Measurements from ENCODE around the gene CDCA4.
A peak's percentile ranks its signal among the peaks of the same experiment; 100 is the strongest.
"Not testable (repeated sequence)": the region's sequence is repeated elsewhere in the genome, so short reads cannot be mapped to it uniquely, and the experiment has no call there.

CDCA4 gene

DNA sequence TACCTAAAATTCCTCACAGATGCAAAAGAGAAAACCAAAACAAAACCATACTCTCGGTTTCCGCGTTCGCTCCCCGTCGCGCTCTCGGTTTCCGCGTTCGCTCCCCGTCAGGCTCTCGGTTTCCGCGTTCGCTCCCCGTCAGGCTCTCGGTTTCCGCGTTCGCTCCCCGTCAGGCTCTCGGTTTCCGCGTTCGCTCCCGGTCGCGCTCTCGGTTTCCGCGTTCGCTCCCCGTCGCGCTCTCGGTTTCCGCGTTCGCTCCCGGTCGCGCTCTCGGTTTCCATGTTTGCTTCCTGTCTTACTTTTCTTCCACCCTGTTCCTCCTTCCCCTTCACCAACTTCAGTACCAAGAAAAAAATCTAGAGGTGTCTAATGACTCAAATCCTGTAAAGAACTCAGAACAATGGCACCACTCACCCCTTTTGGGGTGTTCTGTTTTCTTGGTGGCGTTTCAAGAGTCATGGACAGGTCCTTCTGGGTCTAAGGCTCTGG is 12.6 kb upstream of the CDCA4 start:
- DNase-seq (ENCODE audit: low spot score in 2 of 2); H3K4me1 Mint-ChIP-seq; H3K36me3 Mint-ChIP-seq; ATAC-seq (ENCODE audit: low read depth); H3K27me3 Mint-ChIP-seq; H3K9me3 Mint-ChIP-seq: not testable (repeated sequence)
- H3K4me3 Mint-ChIP-seq = peak overlapping the region; percentile 86
- peak overlapping the region; percentile 16 for H3K27ac Mint-ChIP-seq

DNA sequence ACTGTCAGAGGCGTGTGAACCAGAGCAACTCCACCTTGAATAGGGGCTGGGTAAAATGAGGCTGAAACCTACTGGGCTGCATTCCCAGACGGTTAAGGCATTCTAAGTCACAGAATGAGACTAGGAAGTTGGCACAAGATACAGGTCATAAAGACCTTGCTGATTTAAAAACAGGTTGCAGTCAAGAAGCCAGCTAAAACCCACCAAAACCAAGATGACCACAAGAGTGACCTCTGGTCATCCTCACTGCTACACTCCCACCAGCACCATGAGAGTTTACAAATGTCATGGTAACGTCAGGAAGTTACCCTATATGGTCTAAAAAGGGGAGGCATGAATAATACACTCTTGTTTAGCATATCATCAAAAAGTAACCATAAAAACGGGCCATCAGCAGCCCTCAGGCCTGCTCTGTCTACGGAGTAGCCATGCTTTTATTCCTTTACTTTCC is 11.6 kb upstream of the CDCA4 start:
- H3K27me3 Mint-ChIP-seq; H3K36me3 Mint-ChIP-seq; DNase-seq (ENCODE audit: low spot score in 2 of 2); H3K4me1 Mint-ChIP-seq; ATAC-seq (ENCODE audit: low read depth); H3K27ac Mint-ChIP-seq; H3K9me3 Mint-ChIP-seq: not testable (repeated sequence)
- peak overlapping the region; percentile 3 for H3K4me3 Mint-ChIP-seq

DNA sequence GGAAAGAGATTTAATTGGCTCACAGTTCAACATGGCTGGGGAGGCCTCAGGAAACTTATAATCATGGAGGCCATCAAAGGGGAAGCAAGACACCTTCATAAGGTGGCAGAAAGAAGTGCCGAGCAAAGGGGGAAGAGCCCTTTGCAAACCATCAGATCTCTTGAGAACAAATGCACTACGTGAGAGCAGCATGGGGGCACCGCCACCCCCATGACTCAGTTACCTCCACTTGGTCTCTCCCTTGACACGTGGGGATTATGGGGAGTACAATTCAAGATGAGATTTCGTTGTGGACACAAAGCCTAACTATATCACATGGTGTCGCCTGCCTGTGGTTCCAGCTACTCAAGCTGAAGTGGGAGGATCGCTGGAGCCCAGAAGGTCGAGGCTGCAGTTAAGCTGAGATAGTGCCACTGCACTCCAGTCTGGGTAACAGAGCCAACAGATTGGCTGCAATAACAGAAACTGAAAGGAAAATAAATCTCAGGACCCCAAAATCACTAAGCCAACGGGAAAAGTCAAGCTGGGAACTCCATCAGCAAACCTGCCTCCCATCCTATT is 10.0 kb upstream of the CDCA4 start:
- Mint-ChIP-seq H3K27me3 (peaks cover 2% of the 10 kb centered on the region), H3K4me3 (no peak overlapping the region), H3K4me1 (peaks cover 9% of the 10 kb centered on the region), H3K27ac (no peak overlapping the region), H3K9me3 (no peaks in the 10 kb centered on the region), H3K36me3 (peaks cover 4% of the 10 kb centered on the region)
- ATAC-seq (ENCODE audit: low read depth) = no peak
- no peak for DNase-seq (ENCODE audit: low spot score in 2 of 2)

DNA sequence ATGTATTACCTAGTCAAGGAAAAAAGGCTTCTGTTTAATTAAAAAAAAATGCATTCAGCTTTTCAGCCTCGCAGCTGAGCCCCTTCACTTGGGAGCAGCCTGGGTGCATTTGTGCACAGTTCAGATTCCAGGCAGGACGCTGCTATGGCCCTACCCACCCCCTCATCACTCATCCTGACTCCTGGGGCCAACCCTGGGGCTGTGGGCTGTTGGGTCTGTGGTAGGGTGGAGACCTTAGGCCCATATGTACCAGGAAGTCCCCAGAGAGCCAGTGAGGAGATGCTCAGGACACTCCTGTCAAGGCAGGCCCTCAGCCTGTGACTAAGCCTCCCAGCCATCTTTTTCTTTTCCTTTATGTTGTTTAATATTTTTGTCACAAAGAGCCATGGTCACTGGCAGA is 9.3 kb upstream of the CDCA4 start:
- DNase-seq (ENCODE audit: low spot score in 2 of 2) = no peak
- Mint-ChIP-seq H3K9me3 (no peaks in the 10 kb centered on the region), H3K27ac (no peak overlapping the region), H3K36me3 (peaks cover 4% of the 10 kb centered on the region), H3K4me3 (no peak overlapping the region), H3K4me1 (peaks cover 13% of the 10 kb centered on the region), H3K27me3 (peaks cover 2% of the 10 kb centered on the region)
- no peak for ATAC-seq (ENCODE audit: low read depth)

DNA sequence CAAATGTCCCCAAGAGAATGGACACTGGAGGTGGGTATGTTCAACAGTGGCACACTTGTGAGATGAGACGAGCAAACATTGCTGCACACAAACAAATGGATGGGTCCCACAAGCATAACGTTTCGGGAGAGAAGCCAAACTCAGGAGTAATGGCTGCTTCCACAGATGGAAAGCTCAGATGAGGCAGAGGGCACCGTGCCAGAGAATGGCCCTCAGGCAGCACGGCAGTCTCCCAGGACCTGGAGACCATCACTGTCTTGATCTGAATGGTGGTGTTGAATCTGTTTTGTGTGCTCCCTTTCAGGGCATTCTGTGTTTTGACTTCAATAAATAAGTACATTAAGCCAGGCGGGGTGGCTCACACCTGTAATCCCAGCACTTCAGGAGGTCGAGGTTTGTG is 8.5 kb upstream of the CDCA4 start:
- Mint-ChIP-seq H3K4me3 (no peak overlapping the region), H3K4me1 (peaks cover 16% of the 10 kb centered on the region), H3K9me3 (no peaks in the 10 kb centered on the region), H3K36me3 (peaks cover 4% of the 10 kb centered on the region), H3K27me3 (peaks cover 2% of the 10 kb centered on the region), H3K27ac (no peak overlapping the region)
- ATAC-seq (ENCODE audit: low read depth) = no peak
- no peak for DNase-seq (ENCODE audit: low spot score in 2 of 2)

DNA sequence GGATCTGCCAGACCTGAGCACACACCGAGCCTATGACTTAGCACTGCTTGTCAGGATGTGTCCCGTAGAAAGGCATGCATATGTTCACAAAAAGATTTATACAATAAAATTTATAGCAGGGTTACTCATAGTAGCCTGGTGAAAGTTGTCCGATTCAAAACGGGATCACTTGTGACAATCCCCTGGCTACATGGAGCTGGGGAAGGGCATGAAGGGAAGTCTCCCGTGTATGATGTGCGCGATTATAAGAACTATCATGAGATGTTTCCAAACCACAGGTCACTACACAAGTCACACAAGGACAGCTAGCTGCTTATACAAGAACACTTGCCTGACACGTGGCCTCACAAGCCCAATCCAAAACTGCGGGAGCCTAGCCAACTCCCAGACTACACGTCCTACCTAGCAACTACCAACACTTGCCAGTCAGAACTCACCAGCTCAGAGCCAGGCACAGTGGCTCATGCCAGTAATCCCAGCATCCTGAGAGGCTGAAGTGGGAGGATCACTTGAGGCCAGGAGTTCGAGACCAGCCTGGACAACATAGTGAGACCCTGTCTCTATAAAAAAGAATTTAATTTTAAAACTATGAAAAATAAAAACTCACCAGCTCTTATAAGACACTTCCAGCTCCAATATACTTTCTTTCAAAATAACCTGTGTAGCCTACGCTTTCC is 7.5 kb upstream of the CDCA4 start:
- peaks cover 13% of the 10 kb centered on the region for H3K4me1 Mint-ChIP-seq
- DNase-seq (ENCODE audit: low spot score in 2 of 2) = no peak

DNA sequence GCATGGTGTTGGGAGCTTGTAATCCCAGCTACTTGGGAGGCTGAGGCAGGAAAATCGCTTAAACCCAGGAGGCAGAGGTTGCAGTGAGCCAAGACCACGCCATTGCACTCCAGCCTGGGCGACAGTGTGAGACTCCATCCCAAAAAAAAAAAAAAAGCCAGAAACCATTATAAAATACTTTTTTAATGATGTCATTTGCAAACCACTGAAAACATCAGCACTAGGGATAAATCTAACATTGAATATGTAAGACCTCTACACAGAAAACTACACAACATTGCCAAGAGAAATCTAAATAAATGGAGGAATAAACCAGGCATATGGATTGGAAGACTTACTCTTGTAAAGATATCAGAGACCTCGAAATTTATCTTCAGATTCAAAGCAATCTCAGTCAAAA is 6.8 kb upstream of the CDCA4 start:
- H3K36me3 Mint-ChIP-seq; H3K9me3 Mint-ChIP-seq; DNase-seq (ENCODE audit: low spot score in 2 of 2); ATAC-seq (ENCODE audit: low read depth); H3K27me3 Mint-ChIP-seq; H3K27ac Mint-ChIP-seq; H3K4me3 Mint-ChIP-seq: not testable (repeated sequence)
- peaks cover 13% of the 10 kb centered on the region for H3K4me1 Mint-ChIP-seq

More for the DNA sequence above, 7.5 kb upstream of the CDCA4 start:
- H3K4me3 Mint-ChIP-seq = no peak overlapping the region
- H3K36me3 Mint-ChIP-seq = peaks cover 2% of the 10 kb centered on the region
- peaks cover 2% of the 10 kb centered on the region for H3K27me3 Mint-ChIP-seq
- H3K27ac Mint-ChIP-seq = no peak overlapping the region
- no peak for ATAC-seq (ENCODE audit: low read depth)
- H3K9me3 Mint-ChIP-seq = no peaks in the 10 kb centered on the region

DNA sequence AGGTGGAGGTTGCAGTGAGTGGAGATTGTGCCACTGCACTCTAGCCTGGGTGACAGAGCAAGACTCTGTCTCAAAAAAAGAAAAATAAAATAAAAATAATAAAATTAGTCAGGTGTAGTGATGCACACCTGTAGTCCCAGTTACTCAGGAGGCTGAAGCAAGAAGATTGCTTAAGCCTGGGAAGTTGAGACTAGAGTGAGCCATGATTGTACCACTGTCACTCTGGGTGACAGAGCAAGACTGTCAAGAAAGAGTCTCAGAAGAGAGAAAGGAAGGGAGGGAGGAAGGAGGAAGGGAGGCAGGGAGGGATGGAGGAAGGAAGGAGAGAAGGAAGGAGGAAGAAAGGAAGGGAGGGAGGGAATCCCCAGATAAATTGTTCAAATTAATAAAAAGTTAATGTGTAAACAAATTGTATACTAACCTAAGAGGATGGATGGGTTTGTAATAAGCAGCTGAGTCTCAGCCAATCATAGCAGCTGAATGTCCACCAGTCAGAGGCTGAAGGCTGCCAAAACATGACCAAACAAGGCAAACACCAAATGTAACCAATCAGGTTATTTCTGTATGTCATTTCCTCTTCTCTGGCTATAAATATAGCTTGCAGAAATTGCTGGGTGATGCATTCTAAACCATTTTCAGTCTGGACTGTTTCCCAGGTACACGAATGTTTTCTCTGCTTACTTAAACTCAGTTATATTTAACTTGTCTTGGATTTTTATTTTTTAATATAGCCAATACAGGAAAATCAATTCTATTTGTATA is 6.1 kb upstream of the CDCA4 start:
- Mint-ChIP-seq H3K4me1 (peaks cover 14% of the 10 kb centered on the region), H3K9me3 (no peaks in the 10 kb centered on the region), H3K27ac (no peak overlapping the region), H3K36me3 (peaks cover 2% of the 10 kb centered on the region), H3K27me3 (peaks cover 2% of the 10 kb centered on the region), H3K4me3 (no peak overlapping the region)
- DNase-seq (ENCODE audit: low spot score in 2 of 2) = no peak
- ATAC-seq (ENCODE audit: low read depth) = no peak

DNA sequence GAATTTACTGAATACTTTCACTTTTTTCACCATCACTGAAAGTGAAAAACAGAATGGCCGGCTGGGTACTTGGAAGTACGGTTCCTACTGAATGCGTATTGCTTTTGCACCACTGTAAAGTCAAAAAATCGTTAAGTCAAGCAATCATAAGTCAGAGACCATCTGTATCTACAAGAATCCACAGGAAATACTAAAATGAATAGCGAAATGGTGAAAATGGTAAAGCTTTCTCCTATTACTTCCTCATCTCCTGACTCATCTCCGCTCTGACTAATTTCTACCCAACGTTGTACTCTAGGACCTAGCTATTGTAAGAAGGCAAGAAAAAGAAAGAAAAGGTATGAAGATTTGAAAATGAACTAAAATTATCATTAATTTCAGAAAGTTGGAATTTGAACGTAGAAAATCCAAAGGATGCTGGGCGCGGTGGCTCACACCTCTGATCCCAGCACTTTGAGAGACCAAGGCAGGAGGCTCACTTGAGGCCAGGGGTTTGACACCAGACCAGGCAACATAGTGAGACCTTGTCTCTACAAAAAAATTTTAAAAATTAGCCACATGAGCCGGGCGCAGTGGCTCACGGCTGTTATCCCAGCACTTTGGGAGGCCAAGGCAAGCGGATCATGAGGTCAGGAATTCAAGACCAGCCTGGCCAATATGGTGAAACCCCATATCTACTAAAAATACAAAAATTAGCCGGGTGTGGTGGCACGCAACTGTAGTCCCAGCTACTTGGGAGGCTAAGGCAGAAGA is 5.3 kb upstream of the CDCA4 start:
- Mint-ChIP-seq H3K27me3 (peaks cover 2% of the 10 kb centered on the region), H3K27ac (peak overlapping the region; percentile 55), H3K36me3 (peaks cover 2% of the 10 kb centered on the region), H3K4me3 (no peak overlapping the region), H3K9me3 (no peaks in the 10 kb centered on the region), H3K4me1 (peaks cover 19% of the 10 kb centered on the region)
- ATAC-seq (ENCODE audit: low read depth) = no peak
- DNase-seq (ENCODE audit: low spot score in 2 of 2) = no peak

DNA sequence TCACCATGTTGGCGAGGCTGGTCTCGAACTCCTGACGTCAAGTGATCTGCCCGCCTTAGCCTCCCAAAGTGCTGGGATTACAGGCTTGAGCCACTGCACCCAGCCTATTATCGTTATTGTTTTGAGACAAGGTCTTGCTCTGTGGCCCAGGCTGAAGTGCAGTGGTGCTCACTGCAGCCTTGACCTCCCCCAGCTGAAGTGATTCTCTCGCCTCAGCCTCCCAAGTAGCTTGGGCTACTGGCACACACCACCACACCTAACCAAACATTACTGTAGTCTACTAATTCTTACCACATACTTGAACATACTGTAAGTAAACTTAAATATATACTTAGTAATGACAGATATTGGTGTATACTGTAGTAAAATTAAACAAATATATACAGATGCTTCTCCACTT is 4.5 kb upstream of the CDCA4 start:
- peaks cover 2% of the 10 kb centered on the region for H3K27me3 Mint-ChIP-seq
- peaks cover 2% of the 10 kb centered on the region for H3K36me3 Mint-ChIP-seq
- no peak overlapping the region for H3K27ac Mint-ChIP-seq
- no peak for DNase-seq (ENCODE audit: low spot score in 2 of 2)
- ATAC-seq (ENCODE audit: low read depth) = no peak
- no peaks in the 10 kb centered on the region for H3K9me3 Mint-ChIP-seq
- peaks cover 19% of the 10 kb centered on the region for H3K4me1 Mint-ChIP-seq
- no peak overlapping the region for H3K4me3 Mint-ChIP-seq

DNA sequence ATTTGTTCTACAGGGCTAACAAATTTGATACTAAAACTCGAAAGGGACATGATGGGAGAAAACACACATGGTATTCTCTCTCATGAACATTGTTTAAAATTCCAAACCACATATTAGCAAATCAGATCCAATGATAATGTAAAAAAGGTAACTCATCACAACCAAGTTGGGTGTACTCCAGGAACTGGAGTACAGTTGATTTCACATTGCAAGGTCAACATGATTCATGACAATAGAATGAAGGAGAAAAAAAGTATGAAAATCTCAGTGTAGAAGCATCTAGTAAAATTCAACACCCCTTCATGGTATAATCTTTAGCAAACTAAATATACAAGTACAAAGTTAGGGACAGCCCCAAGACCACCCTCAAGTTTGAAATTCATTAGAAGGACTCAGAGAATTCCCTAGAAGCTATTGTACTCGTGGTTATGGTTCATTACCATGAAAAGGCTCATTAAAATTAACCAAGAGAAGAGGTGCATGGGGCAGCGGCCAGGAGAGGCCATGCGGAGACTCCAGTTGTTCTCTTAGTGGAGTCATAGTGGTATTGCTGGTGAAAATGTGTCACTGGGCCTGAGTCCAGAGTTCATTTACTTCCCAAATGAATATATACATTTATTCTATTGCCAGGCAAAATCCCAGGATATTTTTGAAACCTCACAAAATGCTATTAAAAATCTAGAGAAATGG is 3.1 kb upstream of the CDCA4 start:
- DNase-seq (ENCODE audit: low spot score in 2 of 2) (no peak), ATAC-seq (ENCODE audit: low read depth) (no peak)
- no peak overlapping the region for H3K4me3 Mint-ChIP-seq
- no peaks in the 10 kb centered on the region for H3K9me3 Mint-ChIP-seq
- H3K4me1 Mint-ChIP-seq = peaks cover 21% of the 10 kb centered on the region
- peaks cover 2% of the 10 kb centered on the region for H3K36me3 Mint-ChIP-seq
- no peak overlapping the region for H3K27ac Mint-ChIP-seq
- H3K27me3 Mint-ChIP-seq = peaks cover 2% of the 10 kb centered on the region

DNA sequence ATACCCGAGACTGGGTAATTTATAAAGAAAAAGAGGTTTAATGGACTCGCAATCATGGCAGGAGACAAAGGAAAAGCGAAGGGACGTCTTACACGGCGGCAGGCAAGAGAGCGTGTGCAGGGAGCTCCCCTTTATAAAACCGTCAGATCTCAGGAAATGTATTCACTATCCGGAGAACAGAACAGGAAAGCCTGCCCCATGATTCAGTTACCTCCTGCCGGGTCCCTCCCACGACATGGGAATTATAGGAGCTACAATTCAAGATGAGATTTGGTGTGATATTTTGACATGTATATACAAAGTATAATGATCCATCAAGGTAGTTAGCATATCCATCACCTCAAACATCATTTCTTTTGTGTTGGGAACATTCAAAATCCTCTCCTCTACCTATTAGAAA is 2.3 kb upstream of the CDCA4 start:
- no peaks in the 10 kb centered on the region for H3K9me3 Mint-ChIP-seq
- DNase-seq (ENCODE audit: low spot score in 2 of 2) (no peak), ATAC-seq (ENCODE audit: low read depth) (no peak)
- H3K27ac Mint-ChIP-seq = no peak overlapping the region
- peaks cover 22% of the 10 kb centered on the region for H3K4me1 Mint-ChIP-seq
- no peak overlapping the region for H3K4me3 Mint-ChIP-seq
- peaks cover 2% of the 10 kb centered on the region for H3K27me3 Mint-ChIP-seq
- peaks cover 2% of the 10 kb centered on the region for H3K36me3 Mint-ChIP-seq

DNA sequence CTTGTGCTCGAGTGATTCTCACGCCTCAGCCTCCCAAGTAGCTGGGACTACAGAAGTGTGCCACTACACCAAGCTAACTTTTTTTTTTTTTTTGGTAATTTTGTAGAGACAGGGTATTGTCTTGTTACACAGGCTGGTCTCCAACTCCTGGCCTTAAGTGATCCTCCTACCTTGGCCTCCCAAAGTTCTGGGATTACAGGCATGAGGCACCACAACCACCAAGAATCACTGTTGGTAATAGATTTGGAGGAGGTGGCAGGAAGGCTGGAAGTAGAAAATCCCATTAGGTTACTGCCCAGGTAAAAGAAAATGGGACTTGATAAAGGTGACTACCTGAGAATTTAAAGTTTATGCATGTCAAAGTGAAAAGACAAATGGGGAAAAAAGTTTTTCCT is 1.4 kb upstream of the CDCA4 start:
- Mint-ChIP-seq H3K36me3 (peaks cover 2% of the 10 kb centered on the region), H3K27me3 (peaks cover 2% of the 10 kb centered on the region), H3K4me3 (peak overlapping the region; percentile 14), H3K4me1 (peaks cover 25% of the 10 kb centered on the region), H3K9me3 (no peaks in the 10 kb centered on the region), H3K27ac (no peak overlapping the region)
- ATAC-seq (ENCODE audit: low read depth) (no peak), DNase-seq (ENCODE audit: low spot score in 2 of 2) (no peak)
